ENCODE data around the gene SHPK. TPM values are rescaled to one million over a fixed set of nuclear protein-coding genes. Genes with fewer than 3 reads are reported as not detected.

The SHPK gene, protein sequence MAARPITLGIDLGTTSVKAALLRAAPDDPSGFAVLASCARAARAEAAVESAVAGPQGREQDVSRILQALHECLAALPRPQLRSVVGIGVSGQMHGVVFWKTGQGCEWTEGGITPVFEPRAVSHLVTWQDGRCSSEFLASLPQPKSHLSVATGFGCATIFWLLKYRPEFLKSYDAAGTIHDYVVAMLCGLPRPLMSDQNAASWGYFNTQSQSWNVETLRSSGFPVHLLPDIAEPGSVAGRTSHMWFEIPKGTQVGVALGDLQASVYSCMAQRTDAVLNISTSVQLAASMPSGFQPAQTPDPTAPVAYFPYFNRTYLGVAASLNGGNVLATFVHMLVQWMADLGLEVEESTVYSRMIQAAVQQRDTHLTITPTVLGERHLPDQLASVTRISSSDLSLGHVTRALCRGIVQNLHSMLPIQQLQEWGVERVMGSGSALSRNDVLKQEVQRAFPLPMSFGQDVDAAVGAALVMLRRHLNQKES
- 16.9 and 17.2 TPM in 2 replicates for total RNA-seq

DNA sequence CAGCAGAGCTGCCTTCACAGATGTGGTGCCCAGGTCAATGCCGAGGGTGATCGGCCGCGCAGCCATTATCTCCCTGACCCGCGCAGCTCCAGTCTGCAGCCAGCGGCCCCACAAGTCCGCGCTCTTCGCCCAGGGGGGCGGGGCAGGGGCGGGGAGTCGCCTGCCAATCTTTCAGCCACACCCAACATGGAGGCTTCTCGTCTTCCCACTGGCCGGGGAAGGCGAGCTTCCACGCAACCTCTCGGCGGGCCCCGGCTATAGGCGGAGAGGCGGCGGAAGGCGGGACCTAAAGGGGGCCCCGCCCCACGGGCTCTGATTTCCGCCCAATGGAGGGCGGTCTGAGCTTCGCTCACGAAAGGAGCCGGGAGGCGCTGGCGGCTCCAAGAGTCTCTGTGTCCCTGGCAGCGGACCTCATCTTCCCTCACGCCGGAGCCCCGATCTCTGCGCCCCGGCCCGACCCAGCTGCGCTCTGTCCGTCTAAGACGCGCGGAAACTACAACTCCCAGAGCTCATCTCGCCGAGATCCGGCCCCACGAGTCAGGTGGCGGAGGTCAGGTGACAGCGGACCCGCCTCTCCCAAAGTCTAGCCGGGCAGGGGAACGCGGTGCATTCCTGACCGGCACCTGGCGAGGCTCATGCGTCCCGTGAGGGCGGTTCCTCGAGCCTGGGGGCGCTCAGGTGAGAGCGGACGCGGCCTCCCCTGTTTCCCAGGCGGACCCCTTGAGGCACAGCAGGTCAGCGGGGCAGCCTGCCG is at the start of gene SHPK, which contains the start of gene CTNS:
Gene SHPK, minus strand, starts transcription at position 97 of the 754 bp plus-strand sequence. Its CDS starts 31 bp downstream, at position 66.
Gene CTNS, plus strand, starts transcription at position 607 of the 754 bp plus-strand sequence. CDS start 3,447 bp downstream, outside the sequence.

DNA sequence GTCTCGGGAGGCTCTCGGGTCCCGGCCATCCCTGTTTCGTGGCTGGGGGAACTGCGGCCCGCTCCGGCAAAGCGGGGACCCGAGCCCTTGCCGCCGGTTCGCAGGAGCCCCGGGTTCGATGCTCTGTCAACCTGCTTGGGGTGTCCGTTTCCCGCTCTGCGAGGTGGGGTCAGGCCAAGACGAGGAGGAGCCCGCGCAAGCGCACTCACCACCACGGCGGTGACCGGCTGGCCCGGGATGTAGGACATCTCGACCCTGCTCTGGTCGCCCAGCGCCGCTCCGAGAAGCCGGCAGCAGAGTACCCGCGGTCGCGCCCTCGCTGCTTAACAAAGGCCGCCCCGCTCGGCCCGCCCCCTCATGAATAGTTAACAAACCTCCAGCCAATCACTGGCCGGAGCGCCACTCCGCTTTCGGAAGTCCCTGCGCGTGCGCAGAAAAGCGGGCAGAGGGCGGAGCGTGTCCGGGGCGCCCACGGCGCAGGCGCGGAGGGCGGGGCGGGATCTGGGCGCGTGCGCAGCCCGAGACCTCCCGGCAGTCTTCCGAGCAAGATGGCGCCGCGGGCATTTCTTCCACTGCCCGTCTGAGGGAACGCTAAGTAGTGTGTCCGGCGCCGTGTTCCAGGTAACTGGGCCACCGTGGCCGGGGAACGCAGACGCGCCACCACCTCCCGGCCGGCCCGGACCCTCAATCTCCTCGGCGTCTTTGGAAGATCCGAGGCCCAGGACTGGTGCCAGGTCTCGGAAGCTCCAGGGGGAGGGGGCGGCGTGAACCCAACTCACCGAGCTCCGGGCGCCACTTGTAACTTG is 32.4 kb upstream of the SHPK start, which contains the start of the genes EMC6 and TAX1BP3:
Gene EMC6, plus strand, starts transcription at position 534 of the 806 bp plus-strand sequence. CDS start 335 bp downstream, outside the sequence.
Gene TAX1BP3, minus strand, starts transcription at position 300 of the 806 bp plus-strand sequence. Its CDS starts 52 bp downstream, at position 248.

Other genes starting within 250 kb of the SHPK start
- gene OR3A2, start 249.9 kb downstream of the SHPK start, total RNA-seq, result 0.73 and 0.98 TPM in 2 replicates
- not detected in 2 replicates for gene OR1E1, start 237.8 kb downstream of the SHPK start, total RNA-seq
- not detected in 2 replicates for gene OR3A3, start 224.9 kb downstream of the SHPK start, total RNA-seq
- not detected in 2 replicates for gene OR1E2, start 202.4 kb downstream of the SHPK start, total RNA-seq
- 0.78 and 1.1 TPM in 2 replicates for gene SPATA22, start 164.4 kb downstream of the SHPK start, total RNA-seq
- gene ASPA, start 160.3 kb downstream of the SHPK start, total RNA-seq, result 0.98 and 1.1 TPM in 2 replicates
- gene TRPV3, start 78.4 kb downstream of the SHPK start, total RNA-seq, result 1.1 and 1.4 TPM in 2 replicates
- 1.4 and 1.5 TPM in 2 replicates for gene TRPV1, start 26.8 kb downstream of the SHPK start, total RNA-seq
- gene CTNS, start 510 bp upstream of the SHPK start, total RNA-seq, result 19.8 and 21.7 TPM in 2 replicates
- gene TAX1BP3, start 32.3 kb upstream of the SHPK start, total RNA-seq, result 88.9 and 89.1 TPM in 2 replicates
- gene EMC6, start 32.6 kb upstream of the SHPK start, total RNA-seq, result 16.0 and 20.6 TPM in 2 replicates
- gene P2RX5, start 59.9 kb upstream of the SHPK start, total RNA-seq, result 0.37 and 1.2 TPM in 2 replicates
- gene HASPIN, start 87.7 kb upstream of the SHPK start, total RNA-seq, result 8.5 and 13.1 TPM in 2 replicates
- gene ITGAE, start 164.9 kb upstream of the SHPK start, total RNA-seq, result 7.0 and 9.8 TPM in 2 replicates
- gene NCBP3, start 210.0 kb upstream of the SHPK start, total RNA-seq, result 13.6 and 16.8 TPM in 2 replicates